Liver (tissue), 9 donors: ENCODE measurements around the gene ANKRD11. TPM values are rescaled to one million over a fixed set of nuclear protein-coding genes. Genes with fewer than 3 reads are reported as not detected.

Experiments used
- DNase-seq: peaks from one replicate; pipeline ENCODE4 v3.0.0-alpha.2; 2017; ENCODE audit warnings: low spot score
- H3K27ac ChIP-seq, 2 donors: one replicate each; pipeline ENCODE4 v1.7.0; 2013; ENCODE audit warnings: inconsistent platforms in 2 of 2, low read length in 2 of 2, control low read depth in 1 of 2, low read depth in 1 of 2, mild to moderate bottlenecking in 1 of 2
- H3K27me3 ChIP-seq, 4 donors: one replicate each; pipeline versions ENCODE4 v1.6.1 to v1.7.0; 2013; ENCODE audit warnings: low read length in 3 of 4, inconsistent platforms in 1 of 4, mild to moderate bottlenecking in 1 of 4, moderate library complexity in 1 of 4; ENCODE audit not compliant: control insufficient read depth in 4 of 4, insufficient read depth in 4 of 4
- H3K36me3 ChIP-seq, 4 donors: one replicate each; pipeline versions ENCODE4 v1.6.1 to v1.7.0; 2013; ENCODE audit warnings: low read length in 3 of 4, mild to moderate bottlenecking in 3 of 4, low read depth in 1 of 4, moderate library complexity in 1 of 4; ENCODE audit not compliant: control insufficient read depth in 4 of 4, insufficient read depth in 3 of 4
- H3K4me1 ChIP-seq, 4 donors: one replicate each; pipeline versions ENCODE4 v1.6.1 to v1.7.0; 2013; ENCODE audit warnings: low read length in 3 of 4, mild to moderate bottlenecking in 3 of 4, moderate library complexity in 1 of 4; ENCODE audit not compliant: control insufficient read depth in 4 of 4, insufficient read depth in 4 of 4
- H3K4me3 ChIP-seq, 3 donors: one replicate each; pipeline versions ENCODE4 v1.6.1 to v1.7.0; 2013; ENCODE audit warnings: low read length in 3 of 3, control low read depth in 1 of 3, low read depth in 1 of 3, mild to moderate bottlenecking in 1 of 3
- H3K9ac ChIP-seq, 2 donors: one replicate each; pipeline ENCODE4 v1.7.0; 2013; ENCODE audit warnings: low read length in 2 of 2, mild to moderate bottlenecking in 2 of 2, moderate library complexity in 2 of 2, control low read depth in 1 of 2, low read depth in 1 of 2
- H3K9me3 ChIP-seq, 4 donors: one replicate each; pipeline versions ENCODE4 v1.6.1 to v1.7.0; 2013; ENCODE audit warnings: low read length in 3 of 4; ENCODE audit not compliant: control insufficient read depth in 4 of 4
- ATF3 ChIP-seq: IDR thresholded peaks from 2 replicates; pipeline ENCODE4 v1.6.1; 2016; ENCODE audit warnings: antibody characterized with exemption
- CTCF ChIP-seq: fragments of 150-350 bp; IDR thresholded peaks from 2 replicates; pipeline ENCODE4 v1.5.1; 2017; ENCODE audit warnings: improper control_type of control experiment, low read depth, low read length; ENCODE audit not compliant: missing input control
- EGR1 ChIP-seq, 2 donors: IDR thresholded peaks; 2 replicates each; pipeline ENCODE4 v1.6.1; 2016 to 2018; ENCODE audit warnings: antibody characterized with exemption in 2 of 2, low read depth in 2 of 2
- FOXA2 ChIP-seq: IDR thresholded peaks from 2 replicates; pipeline ENCODE4 v1.6.1; 2016; ENCODE audit warnings: antibody characterized with exemption
- HNF4A ChIP-seq, 2 donors: conservative IDR thresholded peaks; 2 replicates each; pipeline ENCODE4 v1.6.1; 2016; ENCODE audit warnings: antibody characterized with exemption in 2 of 2, mild to moderate bottlenecking in 2 of 2
- HNF4G ChIP-seq: IDR thresholded peaks from 2 replicates; pipeline ENCODE4 v1.6.1; 2016; ENCODE audit warnings: antibody characterized with exemption
- JUND ChIP-seq, 2 donors: IDR thresholded peaks; 2 replicates each; pipeline ENCODE4 v1.6.1; 2016; ENCODE audit warnings: antibody characterized with exemption in 2 of 2
- MAX ChIP-seq: IDR thresholded peaks from 2 replicates; pipeline ENCODE4 v1.6.1; 2016; ENCODE audit warnings: antibody characterized with exemption
- NR2F2 ChIP-seq: IDR thresholded peaks from 2 replicates; pipeline ENCODE4 v1.6.1; 2016; ENCODE audit warnings: antibody characterized with exemption
- RAD21 ChIP-seq, 2 donors: IDR thresholded peaks; 2 replicates each; pipeline ENCODE4 v1.6.1; 2016; ENCODE audit warnings: antibody characterized with exemption in 2 of 2, mild to moderate bottlenecking in 2 of 2
- REST ChIP-seq: IDR thresholded peaks from 2 replicates; pipeline ENCODE4 v1.6.1; 2016; ENCODE audit warnings: antibody characterized with exemption, mild to moderate bottlenecking
- RXRA ChIP-seq, 2 donors: IDR thresholded peaks; 2 replicates each; pipeline ENCODE4 v1.6.1; 2017 to 2018; ENCODE audit warnings: antibody characterized with exemption in 2 of 2, mild to moderate bottlenecking in 1 of 2
- SP1 ChIP-seq: IDR thresholded peaks from 2 replicates; pipeline ENCODE4 v1.6.1; 2018; ENCODE audit warnings: antibody characterized with exemption, mild to moderate bottlenecking
- TAF1 ChIP-seq: conservative IDR thresholded peaks from 2 replicates; pipeline ENCODE4 v1.6.1; 2016; ENCODE audit warnings: antibody characterized with exemption, mild to moderate bottlenecking
- YY1 ChIP-seq: IDR thresholded peaks from 2 replicates; pipeline ENCODE4 v1.6.1; 2016; ENCODE audit warnings: antibody characterized with exemption, mild to moderate bottlenecking
- ZBTB33 ChIP-seq: IDR thresholded peaks from 2 replicates; pipeline ENCODE4 v1.6.1; 2016; ENCODE audit warnings: antibody characterized with exemption
- WGBS: extraction: QIAGEN DNeasy Blood & Tissue Kit; methylation state at CpG from one replicate; pipeline ENCODE4 v1.1.7; 2013; 5-methylcytosine and 5-hydroxymethylcytosine counted together
- polyA plus RNA-seq, 2 donors: library from polyadenylated mRNA; stranded (reverse) in 1 of 2; unstranded in 1 of 2; fragments of 200-250 nt in 1 of 2; fragments of >200 nt in 1 of 2; fragmentation: Nextera tagmentation in 1 of 2; extraction: Ambion mirVana in 1 of 2; gene quantifications; one replicate each; pipeline versions ENCODE4 v1.2.1 to v1.2.3, GENCODE V29; 2013 to 2015
- total RNA-seq, 2 donors: library from RNA; depleted of rRNA; stranded (reverse); fragments of >200 nt; gene quantifications; one replicate each; pipeline ENCODE4 v1.2.3, GENCODE V29; 2014
- donor health status: healthy.
- donor health status: healthy.
- donor health status: healthy.
- donor health status: healthy.
- donor health status: healthy.

The ANKRD11 gene
- total and polyA plus RNA-seq, 4 donors, result 16.3 to 55.1 (median 28.0) TPM

GRCh38 chr16:89371386-89371785 lies 119.0 kb downstream of the ANKRD11 start:
- DNase-seq, result no peak
- TF ChIP-seq HNF4G (no peak), EGR1 (IDR thresholded peaks at IDR 0.05; ENCODE audit: low read depth in 2 of 2) (no peak), ZBTB33 (no peak), YY1 (no peak), RXRA (IDR thresholded peaks at IDR 0.05) (no peak), JUND (IDR thresholded peaks at IDR 0.05) (no peak), NR2F2 (no peak), SP1 (no peak), HNF4A (conservative IDR thresholded peaks at IDR 0.05) (no peak), RAD21 (IDR thresholded peaks at IDR 0.05) (no peak), REST (no peak), CTCF (no peak), FOXA2 (no peak)
- H3K4me3 ChIP-seq, result no peak overlapping the region
- H3K27ac ChIP-seq, result no peak overlapping the region
- H3K36me3 ChIP-seq, result peaks cover 0 to 5% (median under 1%) of the 10 kb centered on the region in 4 donors
- no peaks in the 10 kb centered on the region for H3K27me3 ChIP-seq
- H3K4me1 ChIP-seq, result peaks cover 0 to 12% (median 4%) of the 10 kb centered on the region in 4 donors
- 97% methylated on average over 12 of the region's 12 CpGs for WGBS
- no peaks in the 10 kb centered on the region for H3K9me3 ChIP-seq
- H3K9ac ChIP-seq, result no peak overlapping the region

GRCh38 chr16:89370601-89371000 lies 119.8 kb downstream of the ANKRD11 start:
- peaks cover 0 to 5% (median under 1%) of the 10 kb centered on the region in 4 donors for H3K36me3 ChIP-seq
- no peaks in the 10 kb centered on the region for H3K9me3 ChIP-seq
- WGBS, result 95% methylated on average over 15 of the region's 15 CpGs
- H3K4me3 ChIP-seq, result no peak overlapping the region
- DNase-seq, result no peak
- no peak overlapping the region for H3K9ac ChIP-seq
- TF ChIP-seq HNF4G, result no peak
- TF ChIP-seq YY1, result no peak
- TF ChIP-seq ATF3, result no peak
- TF ChIP-seq RXRA (IDR thresholded peaks at IDR 0.05), result no peak
- TF ChIP-seq HNF4A (conservative IDR thresholded peaks at IDR 0.05), result no peak
- no peak for TF ChIP-seq MAX
- TF ChIP-seq NR2F2, result no peak
- TF ChIP-seq TAF1, result no peak
- no peaks in the 10 kb centered on the region for H3K27me3 ChIP-seq
- no peak overlapping the region for H3K27ac ChIP-seq
- H3K4me1 ChIP-seq, result peaks cover 2 to 14% (median 5%) of the 10 kb centered on the region in 4 donors
